Gastroesophageal sphincter (tissue), 3 donors: Measurements from ENCODE around the gene SLC23A2.

Experiments
- EP300 ChIP-seq: sonication (generic); formaldehyde crosslinking; IDR thresholded peaks from one replicate; pipeline ENCODE4 v1.6.1; 2017; ENCODE audit warnings: antibody characterized with exemption, mild to moderate bottlenecking
- POLR2AphosphoS5 ChIP-seq: sonication (generic); formaldehyde crosslinking; IDR thresholded peaks from one replicate; pipeline ENCODE4 v1.6.1; 2017; ENCODE audit warnings: antibody characterized with exemption
- TF ChIP-seq, protein P1 (sequence below), 4 experiments: fragments of 200-600 bp in 2 of 4; fragments of 450-650 bp in 2 of 4; sonication (generic) in 1 of 4; IDR thresholded peaks; one replicate each; pipeline ENCODE4 v1.5.1; 2017 to 2019; ENCODE audit warnings: antibody characterized with exemption in 4 of 4, mild to moderate bottlenecking in 2 of 4, moderate library complexity in 2 of 4

DNA sequence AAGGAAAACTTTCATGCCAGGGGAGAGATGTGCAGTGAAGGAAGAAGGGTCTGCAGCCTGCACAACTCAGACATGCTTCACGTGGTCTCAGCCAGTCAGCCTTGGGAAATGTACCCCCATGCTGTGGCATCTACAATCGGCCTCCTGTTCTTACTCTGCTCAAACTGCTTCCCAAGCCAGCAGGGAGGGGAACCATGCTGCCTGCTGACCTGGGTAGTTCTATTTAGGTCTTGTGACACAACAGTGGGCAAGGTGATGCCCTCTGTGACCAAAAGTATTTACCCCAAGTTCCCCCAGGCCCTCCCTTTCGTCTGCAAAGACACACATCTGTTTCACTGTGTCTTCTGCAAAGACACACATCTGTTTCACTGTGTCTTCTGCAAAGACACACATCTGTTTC, 106.9 kb downstream of the SLC23A2 start:
- TF ChIP-seq, protein P1, sequence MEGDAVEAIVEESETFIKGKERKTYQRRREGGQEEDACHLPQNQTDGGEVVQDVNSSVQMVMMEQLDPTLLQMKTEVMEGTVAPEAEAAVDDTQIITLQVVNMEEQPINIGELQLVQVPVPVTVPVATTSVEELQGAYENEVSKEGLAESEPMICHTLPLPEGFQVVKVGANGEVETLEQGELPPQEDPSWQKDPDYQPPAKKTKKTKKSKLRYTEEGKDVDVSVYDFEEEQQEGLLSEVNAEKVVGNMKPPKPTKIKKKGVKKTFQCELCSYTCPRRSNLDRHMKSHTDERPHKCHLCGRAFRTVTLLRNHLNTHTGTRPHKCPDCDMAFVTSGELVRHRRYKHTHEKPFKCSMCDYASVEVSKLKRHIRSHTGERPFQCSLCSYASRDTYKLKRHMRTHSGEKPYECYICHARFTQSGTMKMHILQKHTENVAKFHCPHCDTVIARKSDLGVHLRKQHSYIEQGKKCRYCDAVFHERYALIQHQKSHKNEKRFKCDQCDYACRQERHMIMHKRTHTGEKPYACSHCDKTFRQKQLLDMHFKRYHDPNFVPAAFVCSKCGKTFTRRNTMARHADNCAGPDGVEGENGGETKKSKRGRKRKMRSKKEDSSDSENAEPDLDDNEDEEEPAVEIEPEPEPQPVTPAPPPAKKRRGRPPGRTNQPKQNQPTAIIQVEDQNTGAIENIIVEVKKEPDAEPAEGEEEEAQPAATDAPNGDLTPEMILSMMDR (IDR thresholded peaks at IDR 0.05), result no peak
- TF ChIP-seq POLR2AphosphoS5 (no peak), EP300 (no peak)
